ENCODE results near the gene RXRA. TPM values are rescaled to one million over a fixed set of nuclear protein-coding genes. Genes with fewer than 3 reads are reported as not detected.

Gene RXRA
- total and polyA plus RNA-seq, 2 donors (not counting 3 experiments of a cell fraction or from before 2014, with no cell fraction given), result 15.4 to 37.4 TPM

GRCh38 chr9:134315716-134316448 is 10.4 kb upstream of the RXRA start:
- H3K9me1 ChIP-seq (replicated peaks; ENCODE audit: control insufficient read depth, extremely low read depth, insufficient read depth, low read length), result no peaks in the 10 kb centered on the region
- no peak for FAIRE-seq
- no peaks in the 10 kb centered on the region for H3K36me3 ChIP-seq (ENCODE audit: control insufficient read depth in 2 of 2, extremely low read depth in 1 of 2, insufficient read depth in 2 of 2, low read length in 2 of 2)
- H2AFZ ChIP-seq (ENCODE audit: low read depth, low read length), result no peak overlapping the region
- CTCF ChIA-PET, result interaction anchor here (0.9 kb wide), 1 partner anchor 18 kb away, joined by 3 read pairs; no protein-coding TSS in a partner anchor
- no peaks in the 10 kb centered on the region for H3K9me3 ChIP-seq (replicated peaks; ENCODE audit: control insufficient read depth, insufficient read depth, low read length)
- H3K4me1 ChIP-seq (ENCODE audit: control insufficient read depth, extremely low read depth, insufficient read depth, low read length), result no peaks in the 10 kb centered on the region
- intact Hi-C loops (cut with micrococcal nuclease) (no loop called here), dilution Hi-C loops (cut with MboI; ENCODE audit: extremely low pct_ligation_motif_present, low sequenced_read_pairs) (no loop called here)
- POLR2A ChIA-PET, result no interaction called here
- no peak for DNase-seq (ENCODE audit: low read depth, low spot score)
- no TSS peak for BruUV-seq (replicated peaks)
- H3K27ac ChIP-seq (ENCODE audit: insufficient read depth, low read depth, low read length), result no peak overlapping the region
- H3K79me2 ChIP-seq (ENCODE audit: control insufficient read depth, insufficient read depth, low read length), result no peaks in the 10 kb centered on the region
- H3K9ac ChIP-seq (replicated peaks; ENCODE audit: extremely low read depth, insufficient read depth, low read length), result no peak overlapping the region
- no peak for TF ChIP-seq POLR2A (IDR thresholded peaks at IDR 0.05; ENCODE audit: low read depth, low read length)
- H3K4me2 ChIP-seq (ENCODE audit: insufficient read depth, low read length), result no peak overlapping the region
- no peak overlapping the region for H3K4me3 ChIP-seq (replicated peaks in 1 of 3; ENCODE audit: insufficient read depth in 1 of 3, low read depth in 1 of 3, low read length in 3 of 3)
- H4K20me1 ChIP-seq (replicated peaks; ENCODE audit: control insufficient read depth, extremely low read depth, insufficient read depth, low read length), result no peaks in the 10 kb centered on the region
- H3K27me3 ChIP-seq (ENCODE audit: control insufficient read depth in 2 of 2, insufficient read depth in 2 of 2, low read length in 2 of 2), result peaks cover 2 to 12% of the 10 kb centered on the region in 2 experiments

- intact Hi-C loops (cut with micrococcal nuclease), result no loop called here
- H3K4me2 ChIP-seq (ENCODE audit: insufficient read depth, low read length), result no peak overlapping the region
- DNase-seq (ENCODE audit: low read depth, low spot score), result no peak
Observed at GRCh38 chr9:134316449-134317160, 9.7 kb upstream of the RXRA start.

More at GRCh38 chr9:134316449-134317160, 9.7 kb upstream of the RXRA start:
- H3K27me3 ChIP-seq (ENCODE audit: control insufficient read depth in 2 of 2, insufficient read depth in 2 of 2, low read length in 2 of 2), result peaks cover 2 to 8% of the 10 kb centered on the region in 2 experiments
- no peak overlapping the region for H3K9ac ChIP-seq (replicated peaks; ENCODE audit: extremely low read depth, insufficient read depth, low read length)
- FAIRE-seq, result no peak
- POLR2A ChIA-PET, result no interaction called here
- H4K20me1 ChIP-seq (replicated peaks; ENCODE audit: control insufficient read depth, extremely low read depth, insufficient read depth, low read length), result no peaks in the 10 kb centered on the region
- CTCF ChIA-PET, result no interaction called here
- H3K4me1 ChIP-seq (ENCODE audit: control insufficient read depth, extremely low read depth, insufficient read depth, low read length), result no peaks in the 10 kb centered on the region
- no peaks in the 10 kb centered on the region for H3K9me3 ChIP-seq (replicated peaks; ENCODE audit: control insufficient read depth, insufficient read depth, low read length)
- no peaks in the 10 kb centered on the region for H3K36me3 ChIP-seq (ENCODE audit: control insufficient read depth in 2 of 2, extremely low read depth in 1 of 2, insufficient read depth in 2 of 2, low read length in 2 of 2)
- no TSS peak for BruUV-seq (replicated peaks)
- H3K9me1 ChIP-seq (replicated peaks; ENCODE audit: control insufficient read depth, extremely low read depth, insufficient read depth, low read length), result no peaks in the 10 kb centered on the region
- H3K79me2 ChIP-seq (ENCODE audit: control insufficient read depth, insufficient read depth, low read length), result no peaks in the 10 kb centered on the region
- no peak overlapping the region for H3K27ac ChIP-seq (ENCODE audit: insufficient read depth, low read depth, low read length)
- dilution Hi-C loops (cut with MboI; ENCODE audit: extremely low pct_ligation_motif_present, low sequenced_read_pairs), result no loop called here
- no peak overlapping the region for H2AFZ ChIP-seq (ENCODE audit: low read depth, low read length)
- H3K4me3 ChIP-seq (replicated peaks in 1 of 3; ENCODE audit: insufficient read depth in 1 of 3, low read depth in 1 of 3, low read length in 3 of 3), result no peak overlapping the region
- TF ChIP-seq CTCF (IDR thresholded peaks at IDR 0.05; ENCODE audit: extremely low read depth in 1 of 2, insufficient read depth in 1 of 2, low read depth in 1 of 2, low read length in 2 of 2) (no peak), FOS (IDR thresholded peaks at IDR 0.05; ENCODE audit: borderline replicate concordance, insufficient read depth, low read length) (no peak), MYC (IDR thresholded peaks at IDR 0.05; ENCODE audit: low read depth, low read length) (no peak), EZH2 (IDR thresholded peaks at IDR 0.05; ENCODE audit: borderline replicate concordance, low read depth, low read length, severe bottlenecking) (no peak), JUN (IDR thresholded peaks at IDR 0.05; ENCODE audit: borderline replicate concordance, insufficient read depth, insufficient read length, low read depth) (no peak), GATA2 (IDR thresholded peaks at IDR 0.05; ENCODE audit: insufficient read depth, insufficient read length, low read depth, low read length) (no peak), POLR2AphosphoS5 (IDR thresholded peaks at IDR 0.05; ENCODE audit: insufficient read depth, low read depth, low read length) (no peak), POLR2A (IDR thresholded peaks at IDR 0.05; ENCODE audit: low read depth, low read length) (no peak), MAX (IDR thresholded peaks at IDR 0.05; ENCODE audit: insufficient read depth, insufficient read length) (no peak)

Measured in endothelial cell of umbilical vein (primary cell).